Hematopoietic multipotent progenitor cell treated with erythropoietin and hydrocortisone succinate and interleukin-3 and kit ligand, for 17 days (in vitro differentiated cells): ENCODE data around the gene FAM161A.
"Not testable (repeated sequence)": the region's sequence is repeated elsewhere in the genome, so short reads cannot be mapped to it uniquely, and the experiment has no call there.

Experiments used
- DNase-seq: peaks from one replicate; pipeline ENCODE4 v3.0.0-alpha.2; 2015; ENCODE audit warnings: low spot score

Gene FAM161A

DNA sequence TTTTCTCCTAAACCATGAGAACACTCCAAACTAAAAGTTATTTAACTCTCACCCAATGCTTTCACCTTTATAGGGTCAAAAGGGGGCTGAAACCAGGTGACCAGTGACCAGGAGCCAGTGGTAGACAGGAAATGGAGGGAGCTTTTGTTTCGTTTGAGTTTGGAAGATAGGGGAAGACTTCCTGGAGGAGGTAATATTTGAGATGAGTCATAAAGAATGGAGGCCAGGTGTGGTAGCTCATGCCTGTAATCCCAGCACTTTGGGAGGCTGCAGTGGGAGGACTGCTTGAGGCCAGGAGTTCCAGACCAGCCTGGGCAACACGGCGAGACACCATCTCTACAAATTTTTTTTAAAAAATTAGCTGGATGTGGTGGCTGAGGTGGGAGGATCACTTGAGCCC is 8.5 kb downstream of the FAM161A start:
- no peak for DNase-seq

DNA sequence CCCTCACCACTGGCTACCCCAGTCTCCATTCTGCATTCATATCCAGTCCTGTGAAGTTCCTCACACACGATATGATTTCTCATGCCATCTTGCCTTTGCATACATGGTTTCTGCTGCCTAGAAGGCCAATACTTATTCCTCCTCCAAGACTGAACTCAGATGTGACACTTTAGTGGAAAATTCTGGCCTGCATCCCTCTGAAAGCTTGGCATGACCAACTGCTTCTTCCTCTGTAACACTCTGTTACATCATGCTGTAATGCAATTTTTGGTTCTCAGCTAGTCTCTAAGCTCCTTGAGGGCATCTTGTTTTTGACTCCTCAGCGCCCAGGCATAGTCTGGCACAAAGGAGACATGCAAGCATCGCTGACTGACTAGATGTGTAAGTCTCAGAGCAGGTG is 12.6 kb downstream of the FAM161A start:
- DNase-seq: no peak

DNA sequence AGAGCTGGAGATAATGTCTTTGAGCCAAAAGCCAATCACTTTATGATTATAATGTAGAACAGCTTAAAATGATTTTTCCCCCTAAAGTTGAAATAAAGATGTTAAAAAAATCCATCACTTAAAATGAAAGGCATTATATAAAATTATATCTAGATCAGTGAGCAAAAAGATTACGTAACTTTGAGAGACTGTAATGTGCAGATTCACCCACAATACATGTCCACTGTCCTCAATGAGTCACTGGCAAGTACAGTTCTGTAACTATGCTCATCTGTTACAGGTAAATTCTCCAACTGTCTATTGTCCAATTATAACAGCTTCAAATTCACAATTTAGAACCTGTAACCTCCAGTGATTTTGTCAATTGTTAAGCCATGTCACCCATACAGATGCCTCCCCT is 19.0 kb downstream of the FAM161A start:
- no peak for DNase-seq

DNA sequence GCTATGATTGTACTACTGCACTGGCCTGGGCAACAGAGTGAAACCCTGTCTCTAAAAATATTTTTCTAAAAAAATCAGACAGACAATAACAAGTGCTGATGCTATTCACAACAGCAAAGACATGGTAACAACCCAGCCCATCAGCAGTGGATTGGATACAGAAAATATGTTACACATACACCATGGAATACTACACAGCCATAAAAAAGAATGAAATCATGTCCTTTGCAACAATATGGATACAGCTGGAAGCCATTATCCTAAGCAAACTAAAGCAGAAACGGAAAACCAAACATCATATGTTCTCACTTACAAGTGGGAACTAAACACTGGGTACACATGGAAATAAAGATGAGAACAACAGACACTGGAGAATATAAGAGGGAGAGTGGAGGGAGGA is 19.9 kb downstream of the FAM161A start:
- DNase-seq: no peak

DNA sequence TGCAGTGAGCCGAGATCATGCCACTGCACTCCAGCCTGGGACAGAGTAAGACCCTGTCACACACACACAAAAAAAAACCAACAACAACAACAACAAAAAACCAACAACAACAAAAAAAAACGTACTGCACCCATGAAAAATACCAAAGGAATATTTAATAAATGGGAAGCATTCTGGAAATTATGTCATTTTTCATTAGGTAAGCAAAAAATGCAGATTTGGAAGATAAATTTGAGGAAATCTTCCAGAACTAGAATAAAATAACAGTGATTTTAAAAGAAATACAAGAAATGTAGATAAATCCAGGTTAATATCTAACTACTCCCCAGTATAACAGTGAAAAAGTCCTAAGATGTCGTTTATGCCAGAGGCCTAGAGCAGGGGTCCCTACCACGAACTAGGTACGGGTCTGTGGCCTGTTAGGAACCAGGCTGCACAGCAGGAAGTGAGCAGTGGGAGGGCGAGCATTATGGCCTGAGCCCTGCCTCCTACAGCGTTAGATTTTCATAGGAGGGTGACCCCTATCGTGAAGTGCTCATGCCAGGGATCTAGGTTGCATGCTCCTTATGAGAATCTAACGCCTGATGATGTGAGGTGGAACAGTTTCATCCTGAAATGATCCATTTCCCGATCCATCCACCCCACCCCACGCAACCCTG is 21.5 kb downstream of the FAM161A start:
- no peak for DNase-seq

DNA sequence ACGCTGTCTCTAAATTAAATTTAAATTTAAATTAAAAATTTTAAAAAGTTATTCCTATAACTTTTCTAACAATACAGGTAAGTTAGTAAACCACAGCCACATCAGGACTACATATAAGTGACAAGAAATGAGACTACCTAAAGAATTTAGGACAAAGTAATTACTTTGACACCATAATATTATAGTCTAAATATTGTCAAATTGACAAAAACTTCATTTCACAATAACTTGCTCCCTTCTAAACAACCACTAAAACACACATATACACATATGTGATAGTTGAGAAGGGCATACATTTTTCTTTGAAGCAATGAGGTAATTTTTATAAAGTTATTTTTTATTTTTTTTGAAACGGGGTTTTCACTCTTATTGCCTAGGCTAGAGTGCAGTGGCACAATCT is 31.6 kb downstream of the FAM161A start:
- DNase-seq: no peak

DNA sequence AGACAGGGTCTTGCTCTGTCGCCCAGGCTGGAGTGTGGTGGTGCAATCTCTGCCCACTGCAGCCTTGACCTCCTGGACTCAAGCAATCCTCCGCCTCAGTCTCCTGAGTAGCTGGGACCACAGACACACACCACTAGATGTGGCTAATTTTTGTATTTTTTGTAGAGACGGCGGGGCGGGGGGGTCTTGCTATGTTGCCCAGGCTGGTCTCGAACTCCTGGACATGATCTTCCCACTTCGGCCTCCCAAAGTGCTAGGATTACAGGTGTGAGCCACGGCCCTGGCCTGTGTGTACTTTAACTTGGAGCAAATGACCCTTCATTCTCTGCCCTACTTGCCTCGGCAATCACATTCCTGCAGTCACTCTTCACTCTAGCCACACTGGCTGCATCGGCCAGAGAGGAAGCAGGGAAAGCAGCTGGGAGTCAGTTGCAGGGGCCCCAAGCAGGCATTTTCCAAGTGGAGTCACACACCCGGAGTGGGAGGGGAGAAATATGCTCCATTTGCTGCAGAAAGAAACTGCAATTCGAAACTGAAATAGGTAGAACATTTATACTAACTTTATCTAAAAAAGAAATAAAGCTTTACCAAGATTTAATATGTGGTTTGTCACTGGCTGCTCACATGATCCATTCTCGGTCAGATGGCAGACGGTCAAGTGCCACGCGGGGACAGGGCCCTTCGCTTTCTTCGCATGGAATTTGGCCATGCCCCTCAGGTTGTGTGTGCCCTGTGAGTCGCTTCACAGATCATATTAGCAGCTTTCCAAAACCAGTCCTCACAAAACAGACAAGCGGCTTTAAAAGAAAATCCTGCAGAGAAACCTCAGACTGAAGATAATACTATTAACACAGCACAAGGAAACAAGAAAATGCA is 37.1 kb downstream of the FAM161A start:
- no peak for DNase-seq

DNA sequence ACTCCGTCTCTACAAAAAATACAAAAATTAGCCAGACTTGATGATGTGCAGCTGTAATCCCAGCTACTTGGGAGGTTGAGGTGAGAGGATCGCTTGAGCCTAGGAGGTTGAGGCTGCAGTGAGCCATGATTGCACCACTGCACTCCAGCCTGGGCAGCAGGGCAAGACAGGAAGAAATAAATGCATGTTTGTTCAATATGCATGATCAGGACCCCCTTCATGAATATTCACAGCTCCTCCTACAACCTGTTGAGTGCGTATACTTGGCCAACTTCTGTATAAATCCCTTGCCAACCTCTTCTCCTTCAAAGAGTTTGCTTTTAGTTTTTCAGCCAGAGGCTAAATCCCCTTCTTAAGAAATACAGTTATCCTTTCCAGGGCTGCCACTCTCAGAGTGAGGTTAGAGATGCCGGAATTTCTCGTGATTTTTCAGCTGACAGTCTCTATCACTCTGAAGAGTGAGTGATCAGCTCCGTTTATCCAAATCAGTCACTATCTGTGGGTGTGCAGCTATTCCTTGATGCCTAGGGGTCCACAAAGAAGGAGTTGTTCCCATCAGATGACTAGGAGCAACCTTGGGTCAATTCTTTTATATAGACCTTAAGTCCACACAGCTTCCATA is 39.2 kb downstream of the FAM161A start:
- DNase-seq: no peak

DNA sequence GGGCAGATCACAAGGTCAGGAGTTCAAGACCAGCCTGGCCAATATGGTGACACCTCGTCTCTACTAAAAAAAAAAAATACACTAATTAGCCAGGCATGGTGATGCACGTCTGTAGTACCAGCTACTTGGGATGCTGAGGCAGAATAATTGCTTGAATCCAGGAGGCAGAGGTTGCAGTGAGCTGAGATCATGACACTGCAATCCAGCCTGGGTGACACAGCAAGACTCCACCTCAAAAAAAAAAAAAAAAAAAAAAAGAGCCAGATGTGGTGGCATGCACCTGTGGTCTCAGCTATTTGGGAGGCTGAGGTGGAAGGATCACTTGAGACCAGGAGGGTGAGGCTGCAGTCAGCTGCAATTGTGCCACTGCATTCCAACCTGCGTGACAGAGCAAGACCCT is 40.5 kb downstream of the FAM161A start:
- DNase-seq: not testable (repeated sequence)

DNA sequence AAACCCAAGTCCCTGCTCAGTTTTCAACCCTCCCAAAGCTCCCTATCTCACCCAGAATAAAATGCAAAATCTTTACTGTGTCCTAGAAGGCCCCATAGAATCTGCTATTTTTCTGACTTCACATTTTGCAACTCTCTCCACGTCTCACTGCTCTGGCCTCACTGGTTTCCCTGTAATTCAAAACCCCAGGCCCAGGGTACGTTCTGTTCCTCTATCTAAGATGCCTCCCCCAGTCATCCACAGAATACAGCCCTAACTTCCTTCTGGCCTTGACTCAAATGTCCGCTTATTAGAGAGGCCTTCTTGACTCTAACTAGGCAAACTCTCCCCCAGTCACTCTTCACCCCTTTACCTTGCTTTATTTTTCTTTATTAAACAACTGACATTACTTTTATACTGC is 42.0 kb downstream of the FAM161A start:
- no peak for DNase-seq

DNA sequence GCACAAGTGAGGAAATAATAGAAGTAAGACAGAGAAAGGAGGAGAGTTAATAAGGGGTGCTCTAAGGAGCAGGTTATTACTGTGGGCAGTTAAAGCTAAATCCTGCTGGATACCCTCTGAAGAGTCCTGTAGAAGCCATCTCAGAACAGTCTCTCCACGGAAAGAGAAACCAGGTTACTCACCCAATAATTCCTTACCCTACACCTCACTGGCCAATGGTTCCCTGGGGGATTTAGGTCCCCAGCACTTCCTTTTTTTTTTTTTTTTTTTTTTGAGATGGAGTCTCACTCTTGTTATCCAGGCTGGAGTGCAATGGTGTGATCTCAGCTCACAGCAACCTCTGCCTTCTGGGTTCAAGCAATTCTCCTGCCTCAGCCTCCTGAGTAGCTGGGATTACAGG is 43.7 kb downstream of the FAM161A start:
- DNase-seq: not testable (repeated sequence)

DNA sequence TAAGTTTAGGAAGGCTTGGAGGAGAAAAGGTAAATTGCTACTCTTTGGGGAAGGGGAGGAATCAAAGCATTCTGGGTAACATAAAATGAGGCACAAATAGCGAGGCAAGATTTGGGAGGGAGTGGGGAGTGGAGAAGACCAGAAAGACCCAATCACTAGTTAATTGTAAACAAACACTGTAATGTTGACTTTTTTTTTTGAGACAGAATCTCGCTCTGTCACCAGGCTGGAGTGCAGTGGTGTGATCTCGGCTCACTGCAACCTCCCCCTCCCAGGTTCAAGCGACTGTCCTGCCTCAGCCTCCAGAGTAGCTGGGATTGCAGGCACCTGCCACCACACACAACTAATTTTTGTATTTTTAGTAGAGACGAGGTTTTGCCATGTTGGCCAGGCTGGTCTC is 45.2 kb downstream of the FAM161A start:
- not testable (repeated sequence) for DNase-seq

DNA sequence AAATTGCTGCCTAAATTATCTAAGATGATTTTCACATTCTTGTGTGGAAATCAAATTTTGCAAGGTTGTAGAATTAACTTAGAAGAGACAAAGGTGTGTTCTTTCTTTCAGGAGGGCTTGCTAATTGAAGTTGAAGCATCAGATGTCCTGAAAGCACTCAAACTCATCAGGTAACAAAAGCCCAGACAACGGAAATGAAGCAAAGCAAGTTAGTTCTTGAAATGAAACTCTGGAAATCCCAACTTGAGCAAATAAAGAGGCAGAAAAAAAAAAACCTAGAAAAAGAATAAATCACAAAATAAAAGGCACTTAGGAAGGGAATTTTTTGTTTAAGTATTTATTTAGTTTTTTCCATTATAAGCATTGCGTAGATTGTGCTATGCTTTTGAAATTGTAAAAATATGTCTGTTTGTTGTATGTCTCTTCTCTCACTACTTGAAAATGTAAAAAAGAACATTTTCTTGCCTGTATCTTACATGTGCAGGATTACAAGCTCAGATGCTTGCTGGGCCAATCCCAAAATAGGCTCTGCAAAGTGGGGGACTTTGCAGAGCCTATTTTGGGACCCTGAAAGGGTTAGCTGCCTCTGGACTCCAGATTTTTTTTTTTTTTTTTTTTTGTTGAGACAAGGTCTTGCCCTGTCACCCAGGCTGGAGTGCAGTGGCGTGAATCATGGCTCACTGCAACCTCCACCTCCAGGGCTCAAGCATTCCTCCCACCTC is 46.7 kb downstream of the FAM161A start:
- DNase-seq: no peak

DNA sequence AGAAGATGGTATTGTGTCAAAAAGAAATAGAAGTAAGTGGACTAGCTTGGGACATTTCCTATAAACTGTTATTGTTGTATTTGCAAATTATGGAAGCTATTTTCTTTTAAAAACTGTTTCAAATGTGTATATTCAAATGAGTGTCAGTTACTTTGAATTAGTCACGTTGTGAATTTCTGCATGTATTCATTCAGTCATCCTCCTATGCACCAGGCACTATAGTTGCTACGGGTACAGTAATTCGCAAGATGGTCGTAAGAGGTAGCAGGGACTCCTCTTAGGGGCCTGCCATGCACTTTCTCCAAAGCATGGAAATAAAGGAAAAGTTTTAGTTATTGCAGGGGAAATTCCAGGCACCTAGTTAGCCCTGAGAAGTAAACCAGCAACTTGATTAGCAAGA is 51.3 kb downstream of the FAM161A start:
- DNase-seq: no peak

DNA sequence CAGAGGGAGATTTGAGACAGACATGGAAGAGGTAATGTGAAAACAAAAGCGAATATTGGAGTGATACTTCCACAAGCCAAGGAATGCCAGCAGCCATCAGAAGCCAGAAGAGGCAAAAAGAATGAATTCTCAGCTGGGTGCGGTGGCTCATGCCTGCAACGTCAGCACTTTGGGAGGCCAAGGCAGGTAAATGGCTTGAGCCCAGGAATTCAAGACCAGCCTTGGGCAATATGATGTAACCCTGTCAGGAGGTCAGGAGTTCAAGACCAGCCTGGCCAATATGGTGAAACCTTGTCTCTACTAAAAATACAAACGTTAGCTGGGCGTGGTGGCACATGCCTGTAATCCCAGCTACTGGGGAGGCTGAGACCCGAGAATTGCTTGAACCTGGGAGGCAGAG is 54.8 kb downstream of the FAM161A start:
- no peak for DNase-seq

DNA sequence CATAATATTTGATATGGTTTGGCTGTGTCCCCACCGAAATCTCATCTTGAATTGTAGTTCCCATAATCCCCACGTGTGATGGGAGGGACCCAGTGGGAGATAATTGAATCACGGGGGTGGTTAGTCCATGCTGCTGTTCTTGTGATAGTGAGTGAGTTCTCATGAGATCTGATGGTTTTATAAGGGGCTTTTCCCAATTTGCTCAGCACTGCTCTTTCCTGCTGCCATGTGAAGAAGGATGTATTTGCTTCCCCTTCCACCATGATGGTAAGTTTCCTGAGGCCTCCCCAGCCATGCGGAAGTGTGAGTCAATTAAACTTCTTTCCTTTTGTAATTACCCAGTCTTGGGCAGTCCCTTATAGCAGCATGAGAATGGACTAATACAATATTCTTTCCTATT is 56.4 kb downstream of the FAM161A start:
- DNase-seq: not testable (repeated sequence)

DNA sequence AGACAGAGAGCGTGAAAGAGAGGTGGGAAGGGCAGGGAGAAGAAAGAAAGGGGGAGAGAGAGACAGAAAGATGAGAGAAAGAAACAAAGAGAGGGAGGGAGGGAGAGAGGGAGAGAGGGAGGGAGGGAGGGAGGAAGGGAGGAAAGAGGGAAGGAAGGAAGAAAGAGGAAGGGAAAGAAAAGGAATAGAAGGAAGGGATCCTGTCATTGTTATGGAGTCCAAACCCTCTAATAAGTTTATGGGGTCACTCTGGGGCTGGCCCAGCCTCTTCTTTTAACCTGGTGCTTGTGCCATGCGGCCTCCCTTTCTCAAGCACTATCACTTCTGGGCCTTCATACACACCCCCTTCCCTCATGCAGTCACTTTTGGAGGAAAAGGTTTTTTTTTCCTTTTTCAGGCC is 58.5 kb downstream of the FAM161A start:
- no peak for DNase-seq

DNA sequence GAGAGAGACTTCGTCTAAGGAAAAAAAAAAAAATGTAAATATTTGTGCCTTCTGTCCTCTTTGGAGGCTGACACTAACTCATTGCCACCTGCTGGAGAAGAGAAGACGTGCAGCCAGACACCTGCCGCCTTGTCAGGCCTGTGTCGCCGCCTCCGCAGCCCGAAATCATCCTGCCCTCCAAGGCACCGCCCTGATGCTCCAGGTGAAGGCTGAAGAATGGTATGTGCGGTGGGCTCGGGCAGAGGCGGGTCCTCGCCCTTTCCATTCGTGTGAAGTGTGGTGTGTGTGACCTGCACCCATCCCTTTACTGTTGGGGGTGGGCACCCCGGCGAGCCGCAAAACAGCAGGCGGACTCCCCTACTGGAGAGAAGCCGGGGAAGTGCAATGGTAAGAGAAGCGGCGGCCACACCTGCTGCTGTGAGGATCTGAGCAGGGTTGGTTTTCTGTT is 60.4 kb downstream of the FAM161A start:
- DNase-seq: peak; percentile 24

DNA sequence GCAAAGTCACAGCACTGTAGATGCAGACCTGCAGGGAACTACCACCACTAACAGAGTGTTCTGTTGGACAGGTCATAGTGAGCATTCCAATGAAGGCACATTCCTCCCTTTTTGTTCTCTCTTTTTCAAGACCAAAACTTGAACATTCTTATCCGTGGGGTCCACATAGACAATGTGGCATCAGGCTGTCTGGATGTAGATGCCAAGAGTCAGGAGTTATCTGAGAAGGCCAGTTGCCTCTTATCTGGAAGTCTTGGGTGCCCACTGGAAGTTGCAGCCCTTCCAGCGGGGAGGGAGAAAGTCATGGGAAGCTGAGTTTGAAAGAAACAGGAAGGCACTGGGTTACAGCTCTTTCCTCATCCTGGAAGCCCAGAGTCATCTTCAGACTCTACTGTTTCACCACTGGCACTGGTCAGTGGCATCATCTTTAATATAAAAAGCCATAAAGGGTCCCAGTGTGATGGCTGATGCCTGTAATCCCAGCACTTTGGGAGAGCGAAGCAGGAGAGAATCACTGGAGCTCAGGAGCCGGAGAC is 61.4 kb downstream of the FAM161A start:
- no peak for DNase-seq

DNA sequence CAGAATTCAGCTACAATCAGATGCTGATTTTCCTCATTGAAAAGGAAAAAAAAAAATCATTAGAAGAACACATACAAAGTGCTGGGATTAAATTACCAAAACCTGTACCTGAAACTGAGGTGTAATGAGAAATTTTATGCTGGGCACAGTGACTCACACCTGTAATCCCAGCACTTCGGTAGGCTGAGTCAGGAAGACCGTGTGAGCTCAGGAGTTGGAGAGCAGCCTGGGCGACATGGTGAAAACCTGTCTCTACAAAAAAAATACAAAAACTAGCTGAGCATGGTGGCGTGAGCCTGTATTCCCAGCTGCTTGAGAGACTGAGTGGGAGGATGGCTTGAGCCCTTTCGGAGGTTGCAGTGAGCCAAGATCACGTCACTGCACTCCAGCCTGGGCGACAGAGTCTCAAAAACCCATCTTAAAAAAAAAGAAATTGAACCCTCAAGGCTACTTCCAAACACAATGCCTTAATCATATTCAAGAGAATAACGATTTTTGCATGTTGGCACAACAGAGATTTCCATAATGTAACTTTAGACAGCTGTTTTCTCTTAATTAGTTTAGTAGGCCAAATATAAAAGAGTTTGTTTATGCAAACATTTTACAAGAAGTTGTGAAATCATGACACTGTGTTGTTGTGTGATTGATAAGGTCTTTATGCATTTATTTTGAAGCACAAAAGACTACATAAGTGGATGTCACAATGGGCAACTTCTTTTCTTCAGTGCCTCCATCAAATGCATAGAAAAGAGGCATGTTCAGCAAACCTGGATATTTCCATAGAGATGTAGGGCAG is 63.9 kb downstream of the FAM161A start:
- no peak for DNase-seq

DNA sequence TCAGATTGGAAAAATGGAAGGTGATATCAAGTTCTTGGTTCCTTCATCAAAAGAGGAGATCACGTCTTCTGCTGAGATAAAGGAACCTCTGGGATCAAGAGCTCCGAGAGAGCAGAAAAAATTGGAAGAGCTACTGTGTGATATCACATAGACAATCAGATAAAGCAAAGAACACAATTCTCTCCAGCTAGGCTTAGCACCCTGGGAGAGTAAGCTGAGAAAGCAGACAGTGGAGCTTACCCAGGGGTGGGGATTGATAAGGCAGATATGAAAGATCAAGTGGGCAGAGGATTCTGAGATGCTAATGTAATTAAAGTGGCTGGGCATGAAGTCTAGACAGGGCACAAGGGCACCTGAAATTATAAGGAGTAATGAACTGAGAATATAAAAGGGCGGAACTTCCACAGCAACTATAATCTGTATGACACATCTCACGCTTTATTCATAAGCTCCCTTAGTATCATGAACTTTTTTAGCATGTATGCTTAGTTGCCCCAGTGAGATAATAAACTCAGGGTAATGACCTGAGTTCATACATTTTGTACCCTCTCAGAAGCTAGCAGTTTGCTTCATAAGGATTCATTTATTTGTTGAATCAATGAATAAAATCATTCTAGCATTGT is 65.8 kb downstream of the FAM161A start:
- DNase-seq: no peak
